Measurements from ENCODE around the gene ERH. TPM values are rescaled to one million over a fixed set of nuclear protein-coding genes. Genes with fewer than 3 reads are reported as not detected.
"Not testable (repeated sequence)": the region's sequence is repeated elsewhere in the genome, so short reads cannot be mapped to it uniquely, and the experiment has no call there.

ERH gene
- total RNA-seq, 1 donor from 2014 or later: 222 TPM

DNA sequence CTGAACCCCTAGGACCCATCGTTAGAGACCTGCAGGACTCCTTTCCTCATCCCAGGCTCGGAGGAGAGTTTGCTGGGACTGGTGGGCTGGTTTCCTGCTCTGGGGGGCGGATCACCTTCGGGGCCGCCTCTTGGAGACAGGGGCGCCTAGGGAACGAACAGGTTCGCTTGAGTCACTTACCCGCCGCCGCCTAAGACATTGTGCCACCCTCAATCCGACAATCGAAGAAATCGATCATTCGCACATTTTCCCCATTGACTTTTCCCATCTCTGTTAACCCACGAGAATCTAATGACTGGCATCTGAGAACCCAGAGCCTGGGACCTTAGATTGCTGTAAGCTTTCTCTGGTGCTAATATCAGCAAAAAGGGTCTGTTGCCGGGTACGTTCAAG is 715 bp upstream of the ERH start:
- no peak for DNase-seq (ENCODE audit: low read depth in 2 of 2)

DNA sequence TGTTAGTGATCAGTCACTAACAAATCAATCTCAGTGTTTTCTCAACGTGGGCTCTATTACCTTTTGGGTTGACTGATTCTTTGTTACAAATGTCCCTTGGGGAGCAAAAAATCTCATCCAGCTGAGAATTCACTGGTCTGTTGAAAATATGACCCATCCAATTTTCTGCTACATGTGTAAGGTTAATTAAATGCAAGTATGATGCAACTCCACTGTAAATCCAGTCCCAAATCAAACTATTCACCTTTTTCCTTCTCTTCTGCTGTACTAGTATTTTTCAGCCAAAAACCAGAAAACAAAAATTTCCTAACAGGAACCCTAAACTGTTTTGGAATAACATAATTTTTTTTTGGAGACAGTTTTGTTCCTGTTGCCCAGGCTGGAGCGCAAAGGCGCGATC is 2.2 kb downstream of the ERH start:
- DNase-seq (ENCODE audit: low read depth in 2 of 2): no peak

DNA sequence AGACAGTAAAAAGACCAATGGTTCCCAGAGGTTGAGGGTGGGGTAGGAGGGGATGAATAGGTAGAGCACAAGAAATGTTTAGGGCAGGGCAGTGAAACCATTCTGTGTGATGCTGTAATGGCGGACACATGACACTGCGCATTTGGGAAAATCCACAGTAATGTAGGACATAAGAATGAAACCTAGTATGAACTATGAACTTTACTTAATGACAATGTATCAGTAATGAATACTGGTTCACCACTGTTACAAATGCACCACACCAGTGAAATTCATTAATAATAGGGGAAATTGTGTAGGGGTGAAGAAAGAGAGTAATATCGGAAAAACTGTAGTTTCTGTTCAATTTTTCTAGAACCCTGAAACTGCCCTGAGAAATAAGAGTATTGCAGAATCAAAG is 5.6 kb downstream of the ERH start:
- DNase-seq (ENCODE audit: low read depth in 2 of 2): no peak

DNA sequence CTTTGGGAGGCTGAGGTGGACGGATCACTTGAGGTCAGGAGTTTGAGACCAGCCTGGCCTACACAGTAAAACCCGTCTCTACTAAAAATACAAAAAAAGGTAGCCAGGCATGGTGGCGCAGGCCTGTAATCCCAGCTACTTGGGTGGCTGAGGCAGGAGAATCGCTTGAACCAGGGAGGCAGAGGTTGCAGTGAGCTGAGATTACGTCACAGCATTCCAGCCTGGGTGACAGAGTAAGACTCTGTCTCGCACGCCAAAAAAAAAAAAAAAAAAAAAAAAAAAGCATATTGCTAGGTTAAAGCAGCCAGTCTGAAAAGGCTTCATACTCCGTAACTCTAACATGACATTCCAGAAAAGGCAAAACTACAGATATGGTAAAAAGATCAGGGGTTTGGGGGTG is 6.7 kb downstream of the ERH start:
- not testable (repeated sequence) for DNase-seq (ENCODE audit: low read depth in 2 of 2)

DNA sequence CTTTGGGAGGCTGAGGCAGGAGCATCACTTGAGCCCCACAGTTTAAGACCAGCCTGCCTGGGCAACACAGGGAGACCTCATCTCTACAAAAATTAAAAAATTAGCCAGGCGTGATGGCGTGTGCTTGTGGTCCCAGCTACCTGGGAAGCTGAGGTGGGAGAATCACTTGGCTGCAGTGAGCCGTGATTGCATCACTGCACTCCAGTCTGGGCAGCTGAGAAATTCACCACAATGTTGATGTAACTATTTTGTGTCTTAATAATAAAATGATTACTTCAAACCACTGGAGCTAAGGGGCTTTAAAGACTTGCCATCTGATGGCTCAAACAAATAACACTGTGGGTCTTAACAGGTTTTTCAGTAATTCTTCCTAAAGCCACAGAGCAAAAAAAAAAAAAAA is 10.8 kb downstream of the ERH start:
- no peak for DNase-seq (ENCODE audit: low read depth in 2 of 2)

DNA sequence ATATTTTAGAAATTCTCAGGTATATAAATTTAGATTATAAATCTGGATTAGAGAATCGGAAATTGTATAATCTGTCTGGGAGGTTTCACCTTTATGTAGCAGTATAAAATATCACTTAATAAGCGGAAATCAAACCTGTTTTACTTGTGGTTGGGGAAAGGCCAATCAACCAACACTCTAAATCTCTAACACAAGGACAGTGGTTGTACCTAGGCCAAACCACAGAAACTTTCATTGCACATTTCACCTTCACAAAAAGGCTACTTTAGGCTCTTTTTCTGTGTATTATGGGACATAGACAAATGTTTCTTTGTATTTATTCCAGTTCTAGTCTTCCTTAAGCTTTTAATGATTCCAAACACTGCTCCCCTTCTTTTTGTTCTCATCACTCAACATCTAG is 19.8 kb downstream of the ERH start:
- no peak for DNase-seq (ENCODE audit: low read depth in 2 of 2)

DNA sequence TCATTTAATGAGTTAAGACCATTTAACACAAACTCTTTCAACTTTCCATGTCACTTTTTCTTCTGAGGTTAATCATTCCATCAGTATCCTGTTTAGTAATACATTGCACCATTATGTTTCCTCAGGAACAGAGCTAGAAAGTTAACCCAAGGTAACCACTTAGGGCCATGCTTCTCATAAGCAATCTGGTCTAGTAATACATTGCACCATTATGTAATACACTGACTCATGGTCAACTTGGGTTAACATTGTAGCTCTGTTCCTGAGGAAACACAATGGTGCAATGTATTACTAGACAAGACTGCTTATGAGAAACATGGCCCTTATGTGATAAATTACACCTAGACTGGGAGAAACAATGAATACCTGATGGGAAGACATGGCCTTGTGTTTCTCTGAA is 21.7 kb downstream of the ERH start:
- peak in 1 of 2 donors; percentile 56 for DNase-seq (ENCODE audit: low read depth in 2 of 2)

DNA sequence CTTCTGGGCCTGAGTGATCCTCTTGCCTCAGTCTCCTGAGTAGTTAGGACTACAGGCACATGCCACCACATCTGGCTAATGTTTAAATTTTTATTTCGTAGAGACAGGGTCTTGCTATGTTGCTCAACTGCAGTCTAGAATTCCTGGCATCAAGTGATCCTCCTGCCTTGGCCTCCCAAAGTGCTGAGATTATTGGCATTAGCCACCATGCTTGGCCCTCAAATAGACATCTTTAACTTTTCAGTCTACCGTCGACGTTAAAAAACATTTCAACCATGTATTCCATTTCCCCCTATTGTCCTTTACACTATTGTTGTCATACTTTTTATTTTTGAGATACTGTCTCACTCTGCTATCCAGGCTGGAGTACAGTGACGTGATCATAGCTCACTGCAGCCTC is 22.4 kb downstream of the ERH start:
- no peak for DNase-seq (ENCODE audit: low read depth in 2 of 2)

DNA sequence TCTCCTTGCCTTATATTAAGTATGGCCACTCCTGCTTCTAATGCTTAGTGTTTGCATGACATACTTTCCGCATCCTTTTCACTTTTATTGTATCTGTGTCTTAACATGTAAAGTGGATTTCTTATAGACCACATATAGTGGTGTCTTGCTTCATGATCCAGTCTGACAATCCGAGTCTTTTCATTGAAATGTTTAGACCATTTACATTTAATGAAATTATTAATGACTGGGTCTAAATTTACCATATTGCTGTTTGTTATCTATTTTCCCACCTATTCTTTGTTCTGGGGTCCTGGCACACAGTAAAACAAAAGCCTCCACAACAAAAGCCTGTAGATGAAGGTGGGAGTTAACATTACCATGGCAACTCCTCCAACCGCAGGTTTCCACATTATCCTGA is 22.9 kb downstream of the ERH start:
- no peak for DNase-seq (ENCODE audit: low read depth in 2 of 2)

DNA sequence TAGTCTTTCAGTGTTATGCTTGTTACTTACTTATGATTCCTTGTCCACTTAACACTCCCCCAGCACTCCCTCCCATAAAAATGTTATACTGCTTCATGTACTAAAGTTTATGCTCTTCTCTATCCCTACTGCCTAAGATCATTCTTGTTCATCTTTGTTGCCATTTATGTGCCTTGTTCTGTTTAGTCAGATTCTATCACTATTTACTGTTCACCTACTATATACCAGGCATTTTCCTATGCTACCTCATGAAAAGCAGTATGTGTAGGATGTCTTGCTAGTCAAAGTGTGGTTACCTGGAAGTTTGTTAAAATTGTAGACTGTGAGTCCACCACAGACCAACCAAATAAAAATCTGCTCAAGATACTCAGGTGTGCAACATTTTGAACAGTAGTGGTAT is 23.9 kb downstream of the ERH start:
- no peak for DNase-seq (ENCODE audit: low read depth in 2 of 2)

DNA sequence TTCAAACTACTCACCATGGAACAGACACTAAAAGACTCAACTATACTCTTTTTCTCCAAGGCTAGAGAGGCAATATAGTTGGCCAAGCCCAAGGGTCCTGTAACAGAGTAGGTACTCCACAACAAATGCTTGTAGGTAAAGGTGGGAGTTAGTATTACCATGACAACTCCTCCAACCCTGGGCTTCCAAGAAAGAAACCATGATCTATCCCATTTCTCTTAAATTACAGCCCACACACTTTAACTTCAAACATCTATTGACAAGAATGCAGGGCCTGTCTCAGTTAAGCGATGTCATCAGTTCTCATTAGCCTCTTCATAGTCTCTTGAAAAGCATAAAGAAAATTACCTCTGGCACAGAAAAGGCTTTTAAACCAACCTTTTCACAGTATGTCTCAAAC is 25.0 kb downstream of the ERH start:
- no peak for DNase-seq (ENCODE audit: low read depth in 2 of 2)

DNA sequence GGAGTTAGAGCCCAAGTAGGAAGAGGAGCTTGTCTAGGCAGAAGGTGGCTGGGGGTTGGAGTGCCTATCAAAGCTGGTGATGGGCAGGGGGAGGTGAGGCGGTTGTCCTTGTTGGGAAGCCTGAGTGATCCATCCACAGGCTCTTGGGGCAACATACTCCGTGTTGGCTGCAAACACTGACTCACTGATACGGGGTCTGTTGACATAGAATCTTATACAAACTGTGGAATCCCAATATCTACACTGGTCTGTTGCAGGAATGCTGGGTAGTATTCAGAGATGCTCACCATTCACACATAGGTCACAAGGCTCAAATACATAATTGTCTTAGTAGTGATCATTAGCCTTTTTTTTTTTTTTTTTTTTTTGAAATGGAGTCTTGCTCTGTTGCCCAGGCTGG is 26.0 kb downstream of the ERH start:
- DNase-seq (ENCODE audit: low read depth in 2 of 2): no peak

DNA sequence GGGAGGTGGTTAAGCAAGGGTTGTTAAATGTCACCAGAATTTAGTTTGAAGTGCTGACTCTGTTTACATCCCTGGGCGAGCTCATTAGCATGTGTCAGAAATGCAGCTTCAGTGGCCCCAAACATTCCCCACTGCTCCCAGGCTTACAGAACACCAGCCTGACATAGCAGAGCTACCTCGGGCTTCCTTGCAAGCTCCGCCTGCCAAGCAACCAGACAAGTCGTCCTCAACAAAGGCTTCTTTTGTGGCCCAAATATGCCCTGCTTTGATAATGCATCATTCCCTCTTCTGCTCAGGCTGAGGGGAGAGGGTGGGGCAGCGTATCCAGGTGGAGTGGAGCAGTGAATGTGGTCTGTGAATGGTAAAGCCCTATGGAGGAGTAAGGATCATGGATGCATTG is 28.0 kb downstream of the ERH start:
- no peak for DNase-seq (ENCODE audit: low read depth in 2 of 2)

DNA sequence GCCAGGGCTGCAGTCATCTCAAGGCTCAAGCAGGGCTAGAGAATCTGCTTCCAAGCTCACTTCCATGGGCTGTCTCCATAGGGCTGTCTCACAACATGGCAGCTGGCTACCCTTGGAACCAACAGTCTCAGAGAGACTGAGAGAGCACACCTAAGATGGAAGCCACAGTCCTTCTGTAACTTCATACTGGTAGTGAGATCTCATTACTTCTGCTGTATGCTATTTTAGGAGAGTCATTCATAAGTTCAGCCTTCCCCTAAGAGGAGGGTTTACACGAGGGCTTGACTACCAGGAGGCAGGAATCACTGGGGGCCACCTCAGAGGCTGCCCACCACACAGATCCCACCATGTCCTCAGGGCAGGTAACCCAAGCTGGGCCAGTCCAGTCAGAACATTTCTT is 29.7 kb downstream of the ERH start:
- no peak for DNase-seq (ENCODE audit: low read depth in 2 of 2)

DNA sequence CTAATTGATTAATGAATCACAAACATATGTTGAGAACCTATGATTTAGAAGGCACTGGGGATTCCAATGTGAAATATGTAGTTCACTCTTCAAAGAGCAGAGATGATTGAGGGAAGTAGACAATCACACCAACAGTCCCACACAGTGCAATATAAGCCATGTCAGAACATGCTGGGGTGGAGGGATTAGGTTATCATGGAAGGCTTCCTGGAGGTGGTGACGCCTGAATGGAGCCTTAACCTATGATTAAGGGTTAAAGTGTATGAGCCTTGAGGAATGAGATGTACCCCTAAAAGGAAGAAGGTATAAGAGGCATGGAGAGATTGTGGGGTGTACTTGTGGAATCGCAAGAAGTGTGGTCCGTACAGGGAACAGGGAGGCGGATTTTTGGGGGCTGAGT is 31.3 kb downstream of the ERH start:
- no peak for DNase-seq (ENCODE audit: low read depth in 2 of 2)

DNA sequence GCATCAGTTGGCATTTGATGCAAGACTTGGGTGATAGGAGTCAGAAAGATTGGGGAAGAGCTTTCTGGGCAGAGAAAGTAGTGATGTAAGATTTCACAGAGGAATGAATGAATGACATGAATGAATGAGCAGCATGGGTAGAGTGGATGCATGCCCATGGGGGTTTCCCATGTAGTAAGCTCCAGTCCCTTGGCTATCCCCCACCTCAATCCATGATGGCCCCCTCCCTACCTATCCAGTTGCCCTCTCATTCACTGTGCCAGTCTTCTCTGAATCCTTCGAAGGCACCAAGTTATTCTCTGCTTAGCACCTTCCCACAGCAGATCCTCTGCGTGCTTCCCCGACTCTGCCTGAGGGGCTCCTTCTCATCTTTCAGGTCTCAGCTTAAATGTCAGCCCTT is 32.0 kb downstream of the ERH start:
- DNase-seq (ENCODE audit: low read depth in 2 of 2): no peak

DNA sequence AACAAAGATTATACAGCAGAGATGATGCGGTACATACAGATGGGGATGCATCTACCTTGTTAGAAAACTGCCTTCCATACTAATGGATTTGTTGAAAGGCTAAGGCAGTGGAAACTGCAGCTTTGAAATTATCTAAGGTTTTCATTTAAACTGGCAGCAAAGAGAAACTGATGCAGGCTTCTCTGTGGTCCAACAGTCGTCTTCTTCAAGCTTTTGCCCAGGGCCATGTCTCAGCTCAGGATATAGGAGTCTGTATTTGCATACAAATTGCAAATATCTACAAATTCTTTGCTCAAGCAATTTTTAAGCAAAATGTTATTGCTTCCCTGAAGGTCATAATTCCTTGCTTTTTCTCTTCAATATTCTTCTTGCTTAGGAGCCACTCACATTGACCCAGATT is 33.7 kb downstream of the ERH start:
- no peak for DNase-seq (ENCODE audit: low read depth in 2 of 2)

DNA sequence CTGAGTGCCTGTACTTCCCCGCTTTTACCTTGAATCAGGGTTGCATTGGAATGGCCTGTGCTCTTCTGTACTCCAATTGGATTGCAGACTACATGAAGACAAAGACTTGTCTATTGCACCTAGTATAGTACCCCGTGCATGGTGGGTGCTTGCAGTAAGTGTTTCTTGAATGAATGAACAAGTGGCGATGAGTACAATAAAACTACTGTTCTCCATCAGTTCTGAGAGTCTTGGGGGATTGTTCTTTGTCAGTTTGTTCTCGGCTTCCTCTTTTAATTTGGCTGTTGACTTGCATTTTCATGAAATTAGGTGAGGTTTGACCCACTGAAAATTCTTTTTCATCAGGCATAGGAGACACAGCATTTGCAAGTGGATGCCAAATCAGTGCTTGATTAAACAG is 34.1 kb downstream of the ERH start:
- no peak for DNase-seq (ENCODE audit: low read depth in 2 of 2)

DNA sequence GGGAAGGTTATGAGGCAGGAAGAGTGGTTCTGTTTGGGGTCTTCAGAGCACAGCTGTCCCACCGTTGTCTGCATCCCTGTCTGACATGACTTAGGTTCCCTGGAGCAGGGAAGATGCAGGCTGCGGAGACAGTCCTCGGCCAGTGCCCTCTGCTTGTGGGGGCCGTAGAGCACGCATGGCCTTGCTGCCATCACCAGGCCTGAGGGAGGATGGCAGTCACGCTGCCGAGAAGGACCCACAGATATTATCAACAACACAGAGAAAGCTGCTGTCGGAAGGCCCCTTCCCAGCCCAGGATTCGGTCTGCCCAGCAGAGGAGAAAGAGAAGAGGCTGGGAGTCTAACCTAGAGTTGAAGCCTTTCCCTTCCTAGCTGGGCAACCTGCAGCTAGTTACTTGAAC is 35.0 kb downstream of the ERH start:
- DNase-seq (ENCODE audit: low read depth in 2 of 2): peak; percentile 35 to 41

DNA sequence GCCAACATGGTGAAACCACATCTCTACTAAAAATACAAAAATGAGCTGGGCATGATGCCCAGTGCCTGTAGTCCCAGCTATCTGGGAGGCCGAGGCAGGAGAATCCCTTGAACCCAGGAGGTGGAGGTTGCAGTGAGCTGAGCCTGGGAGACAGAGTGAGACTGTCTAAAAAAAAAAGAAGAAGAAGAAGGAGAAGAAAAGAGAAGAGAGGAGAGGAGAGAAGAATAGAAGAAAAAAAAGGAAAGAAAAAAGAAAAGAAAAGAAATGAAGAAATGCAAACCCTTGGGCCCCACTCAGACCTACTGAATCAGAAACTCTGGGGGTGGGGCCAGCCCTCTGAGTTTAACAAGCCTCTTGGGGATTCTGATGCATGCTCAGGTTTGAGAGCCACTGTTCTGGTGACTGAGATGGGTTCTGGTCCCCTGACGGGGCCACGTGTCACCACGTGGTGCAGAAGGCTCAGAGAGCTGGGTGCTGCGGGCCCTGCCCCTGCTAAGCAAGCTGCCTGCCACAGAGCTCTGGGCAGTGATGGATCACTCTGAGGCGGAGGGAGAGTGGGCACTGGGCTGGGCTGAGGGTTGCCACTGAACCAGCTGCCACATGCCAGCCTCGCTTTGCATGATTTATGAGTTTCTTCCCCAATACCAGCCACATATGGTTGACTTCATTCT is 37.5 kb downstream of the ERH start:
- DNase-seq (ENCODE audit: low read depth in 2 of 2): no peak

DNA sequence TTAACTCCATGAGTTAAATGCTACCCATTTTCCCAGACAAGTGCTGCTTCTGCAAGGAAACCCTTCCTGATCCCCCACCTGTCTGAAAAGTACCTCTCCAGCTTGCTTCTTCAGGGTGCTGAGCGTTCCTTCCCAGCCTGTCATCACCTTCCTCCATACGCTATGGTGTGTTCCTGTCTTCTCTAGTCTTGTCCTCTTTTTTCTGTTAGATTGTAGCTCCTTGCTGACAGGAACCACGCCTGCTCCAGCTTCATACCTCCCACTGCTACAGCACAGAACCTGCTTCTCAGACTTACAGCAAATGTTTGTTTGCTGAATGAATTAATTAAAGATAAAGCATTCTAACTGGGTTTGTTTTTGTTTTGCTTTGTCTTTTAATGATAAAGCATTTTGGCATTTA is 39.1 kb downstream of the ERH start:
- DNase-seq (ENCODE audit: low read depth in 2 of 2): no peak

DNA sequence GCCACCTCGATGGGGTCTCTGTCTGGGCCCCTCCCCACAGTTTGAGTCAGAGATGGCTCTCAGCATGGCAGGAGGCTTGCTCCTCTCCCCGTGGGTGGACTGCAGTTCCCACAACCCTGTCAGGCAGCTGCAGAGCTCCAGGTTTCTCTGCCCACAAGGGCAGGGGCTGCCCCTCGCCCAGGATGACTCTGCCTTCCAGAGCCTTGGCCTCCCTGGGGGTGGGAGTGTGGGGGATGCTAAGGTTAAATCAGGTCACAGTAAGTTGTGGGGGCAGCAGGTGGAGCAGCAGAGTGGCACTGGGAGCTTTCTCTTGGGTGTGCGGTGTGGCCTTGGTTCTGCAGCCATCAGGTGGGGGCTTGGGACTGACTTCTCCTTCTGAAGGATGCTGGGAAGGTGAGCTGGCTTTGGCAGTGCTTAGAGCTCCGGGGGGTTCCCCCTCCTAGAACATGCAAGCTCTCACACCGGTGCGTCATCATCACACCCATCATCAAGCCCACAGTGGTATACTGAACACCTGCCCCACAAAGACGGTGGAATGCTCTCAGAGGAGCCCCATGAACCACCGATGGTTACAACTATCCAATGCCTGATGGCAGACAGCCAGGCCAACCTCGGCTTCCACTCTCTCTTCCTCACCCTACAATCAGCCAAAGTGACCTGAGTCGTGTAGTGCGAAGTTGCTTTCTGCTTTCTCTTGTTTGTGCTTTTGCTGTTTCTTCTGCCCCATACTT is 39.7 kb downstream of the ERH start:
- DNase-seq (ENCODE audit: low read depth in 2 of 2): no peak

DNA sequence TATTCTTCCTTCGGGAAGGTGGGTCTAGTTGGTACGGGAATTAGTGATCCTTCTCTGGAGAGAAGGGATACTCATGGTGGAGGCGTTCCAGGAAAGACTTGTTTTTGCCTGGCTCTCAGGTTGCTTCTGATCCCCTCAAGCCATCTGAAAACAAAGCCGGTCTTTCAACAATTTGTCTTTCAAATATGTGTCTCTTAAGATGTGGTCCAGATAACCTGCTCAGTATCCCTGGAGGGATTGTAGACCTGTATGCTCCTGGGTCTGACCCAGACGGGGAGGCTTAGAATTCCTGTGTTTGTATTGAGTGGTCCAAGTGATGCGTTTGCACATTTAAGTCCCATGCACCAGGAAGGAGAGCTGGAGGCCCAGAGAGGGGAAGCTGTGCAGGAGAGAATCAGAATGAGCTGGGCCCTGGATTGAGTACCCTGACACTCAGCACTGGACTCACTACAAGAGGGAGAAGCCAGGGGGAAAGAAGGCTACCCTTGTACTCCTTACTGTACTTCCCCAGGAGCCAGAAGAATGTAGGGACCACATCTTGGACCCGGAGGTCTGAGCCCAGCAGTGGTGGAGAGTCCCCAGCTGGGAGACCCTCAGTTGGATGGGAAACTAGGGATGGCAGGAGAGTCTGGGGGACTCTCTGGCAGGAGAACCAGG is 40.4 kb downstream of the ERH start:
- DNase-seq (ENCODE audit: low read depth in 2 of 2): no peak
